ENCODE data around the gene TP53I11.

TP53I11 gene

DNA sequence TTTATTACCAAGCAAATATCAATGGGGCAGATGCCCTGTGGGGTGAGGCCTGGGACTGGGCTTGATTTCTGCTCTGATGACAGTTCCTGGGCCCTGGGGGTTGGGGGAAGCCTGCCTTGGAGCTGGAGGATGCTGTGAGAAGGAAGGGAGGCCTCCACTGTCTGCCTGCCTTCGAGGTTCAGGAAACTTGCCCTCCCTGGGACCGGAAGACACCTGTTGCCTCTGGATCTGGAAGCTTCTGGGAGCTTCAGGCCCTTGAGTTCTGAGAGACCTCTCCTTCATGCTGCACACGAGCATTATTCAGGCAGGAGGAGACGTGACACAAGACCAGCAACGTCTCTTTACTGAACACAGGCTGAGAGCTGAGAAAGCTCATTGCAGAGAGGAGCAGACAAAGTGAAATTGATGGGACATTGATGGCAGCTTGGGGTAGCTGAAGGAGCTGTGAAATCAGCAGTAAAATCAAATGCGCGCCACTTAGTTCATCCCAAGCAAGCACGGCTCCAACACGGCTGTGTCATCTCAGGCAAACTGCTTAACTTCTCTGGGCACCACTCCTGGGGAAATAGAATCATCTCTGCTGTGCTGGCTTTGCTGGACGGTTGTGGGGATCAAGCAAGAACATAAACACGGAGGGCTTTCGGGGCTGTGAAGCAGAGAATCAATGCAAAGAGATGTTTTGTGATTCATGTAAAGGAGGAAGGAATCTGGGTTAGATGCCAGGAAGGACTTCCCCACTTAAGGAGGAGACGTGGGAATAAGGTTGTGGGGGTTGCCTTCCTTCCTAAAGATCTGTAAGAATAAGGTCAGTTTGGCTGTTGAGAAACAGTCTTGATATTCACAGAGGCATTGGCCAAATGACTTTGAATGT is 64.5 kb downstream of the TP53I11 start:
- DNase-seq (ENCODE audit: low read depth): no peak
- TF ChIP-seq, protein P1, sequence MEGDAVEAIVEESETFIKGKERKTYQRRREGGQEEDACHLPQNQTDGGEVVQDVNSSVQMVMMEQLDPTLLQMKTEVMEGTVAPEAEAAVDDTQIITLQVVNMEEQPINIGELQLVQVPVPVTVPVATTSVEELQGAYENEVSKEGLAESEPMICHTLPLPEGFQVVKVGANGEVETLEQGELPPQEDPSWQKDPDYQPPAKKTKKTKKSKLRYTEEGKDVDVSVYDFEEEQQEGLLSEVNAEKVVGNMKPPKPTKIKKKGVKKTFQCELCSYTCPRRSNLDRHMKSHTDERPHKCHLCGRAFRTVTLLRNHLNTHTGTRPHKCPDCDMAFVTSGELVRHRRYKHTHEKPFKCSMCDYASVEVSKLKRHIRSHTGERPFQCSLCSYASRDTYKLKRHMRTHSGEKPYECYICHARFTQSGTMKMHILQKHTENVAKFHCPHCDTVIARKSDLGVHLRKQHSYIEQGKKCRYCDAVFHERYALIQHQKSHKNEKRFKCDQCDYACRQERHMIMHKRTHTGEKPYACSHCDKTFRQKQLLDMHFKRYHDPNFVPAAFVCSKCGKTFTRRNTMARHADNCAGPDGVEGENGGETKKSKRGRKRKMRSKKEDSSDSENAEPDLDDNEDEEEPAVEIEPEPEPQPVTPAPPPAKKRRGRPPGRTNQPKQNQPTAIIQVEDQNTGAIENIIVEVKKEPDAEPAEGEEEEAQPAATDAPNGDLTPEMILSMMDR (IDR thresholded peaks at IDR 0.05; ENCODE audit: control insufficient read depth, insufficient read depth, low read depth, low read length, missing control alignments): no peak
- no peak overlapping the region for H3K4me3 ChIP-seq (ENCODE audit: control insufficient read depth, low read depth, low read length)

DNA sequence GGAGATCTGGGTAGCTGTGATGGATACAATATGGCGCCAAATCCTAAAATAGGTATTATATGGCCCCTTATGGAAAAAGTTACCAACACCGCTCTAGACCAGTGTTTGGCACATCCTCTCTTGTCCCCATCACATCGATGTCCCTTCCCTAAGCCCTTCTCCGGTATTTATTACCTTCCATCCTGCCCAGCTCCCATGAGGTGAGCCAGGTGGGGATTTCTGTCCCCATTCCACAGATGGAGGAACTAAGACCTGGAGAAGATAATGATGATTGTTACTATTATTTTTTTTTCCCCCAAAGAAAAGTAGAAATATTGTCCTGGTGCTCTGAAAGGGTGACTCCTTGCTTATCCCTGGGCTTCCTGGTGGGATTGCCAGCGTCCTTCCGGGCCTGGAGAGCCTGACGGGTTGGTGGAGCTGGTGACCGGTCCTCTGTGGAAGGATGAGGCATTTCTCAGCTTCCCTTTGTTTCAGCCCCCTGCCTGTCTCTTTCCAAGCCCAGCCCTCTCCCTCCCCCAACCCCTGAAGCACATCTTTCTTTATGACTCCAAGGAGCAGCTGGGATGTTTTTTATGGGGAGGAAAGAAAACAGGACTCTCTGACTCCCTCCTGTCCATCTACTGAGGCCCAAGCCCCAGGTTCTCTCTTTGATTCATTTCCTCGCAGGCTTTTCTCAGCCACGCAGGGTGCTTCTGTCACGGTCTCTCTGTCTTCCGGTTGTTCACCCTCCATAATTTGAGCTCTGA is 65.4 kb downstream of the TP53I11 start:
- H3K4me3 ChIP-seq (ENCODE audit: control insufficient read depth, low read depth, low read length): no peak overlapping the region
- DNase-seq (ENCODE audit: low read depth): no peak
- TF ChIP-seq, protein P1 (IDR thresholded peaks at IDR 0.05; ENCODE audit: control insufficient read depth, insufficient read depth, low read depth, low read length, missing control alignments): no peak

DNA sequence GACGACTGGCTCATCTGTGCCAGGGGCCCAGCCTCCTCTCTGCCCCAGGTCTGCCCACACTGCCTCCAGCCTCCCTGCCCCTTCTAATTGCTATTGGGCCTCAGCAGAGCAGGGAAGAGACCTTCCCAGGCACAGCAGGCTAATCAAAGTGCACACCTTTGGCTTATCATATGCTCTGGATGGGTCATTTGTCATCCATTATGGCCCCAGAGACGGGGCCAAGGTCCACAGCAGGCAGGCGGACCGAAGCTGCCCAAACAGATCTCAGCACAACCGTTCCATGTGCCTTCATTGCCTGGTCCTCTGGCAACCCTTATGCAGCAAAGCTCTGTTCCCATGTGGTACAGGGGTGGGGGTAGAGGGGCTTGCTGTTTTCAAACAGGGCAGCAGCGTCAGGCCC is 66.6 kb downstream of the TP53I11 start:
- TF ChIP-seq, protein P1 (IDR thresholded peaks at IDR 0.05; ENCODE audit: control insufficient read depth, insufficient read depth, low read depth, low read length, missing control alignments): no peak
- no peak overlapping the region for H3K4me3 ChIP-seq (ENCODE audit: control insufficient read depth, low read depth, low read length)
- no peak for DNase-seq (ENCODE audit: low read depth)

DNA sequence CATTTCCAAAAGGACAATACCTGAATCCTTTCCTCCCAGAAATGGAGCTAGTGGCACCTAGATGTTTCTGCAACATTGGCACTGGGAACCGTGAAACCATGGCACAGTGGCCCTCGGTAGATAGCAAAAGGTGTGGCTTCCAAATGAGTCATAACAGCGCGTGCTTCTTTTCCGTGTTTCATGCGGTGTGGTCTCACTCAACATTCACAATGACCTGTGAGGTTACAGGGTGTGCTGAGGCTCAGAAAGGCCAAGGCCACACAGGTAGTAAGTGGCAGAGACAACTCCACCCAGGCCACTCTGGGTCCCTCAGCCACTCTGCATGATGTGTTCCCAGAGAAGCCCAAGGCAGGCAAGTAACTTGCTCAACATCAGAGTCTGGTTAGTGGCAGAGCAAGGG is 67.4 kb downstream of the TP53I11 start:
- DNase-seq (ENCODE audit: low read depth): no peak
- no peak overlapping the region for H3K4me3 ChIP-seq (ENCODE audit: control insufficient read depth, low read depth, low read length)
- TF ChIP-seq, protein P1 (IDR thresholded peaks at IDR 0.05; ENCODE audit: control insufficient read depth, insufficient read depth, low read depth, low read length, missing control alignments): no peak
